Astrocyte (in vitro differentiated cells and primary cell): Measurements from ENCODE around the gene CACNA2D4. TPM values are rescaled to one million over a fixed set of nuclear protein-coding genes. Genes with fewer than 3 reads are reported as not detected.

Experiments used
- DNase-seq: peaks from one replicate; pipeline ENCODE4 v3.0.0-alpha.2; 2010; ENCODE audit warnings: low read depth
- FAIRE-seq: peaks from 2 replicates; lab custom pipeline; 2011; peaks lifted over from hg19 to GRCh38; lab: Jason Lieb, UNC
- H2AFZ ChIP-seq: 2 replicates; pipeline ENCODE4 v1.6.0; 2012; ENCODE audit warnings: low read depth, low read length, inconsistent platforms
- H3K27ac ChIP-seq: 2 replicates; pipeline ENCODE4 v1.5.1; 2011; ENCODE audit warnings: low read depth, low read length, inconsistent platforms
- H3K27me3 ChIP-seq: 2 replicates; pipeline ENCODE4 v1.6.0; 2011; ENCODE audit warnings: low read length, inconsistent platforms; ENCODE audit not compliant: insufficient read depth
- H3K36me3 ChIP-seq: 2 replicates; pipeline ENCODE4 v1.5.1; 2011; ENCODE audit warnings: low read length, inconsistent platforms; ENCODE audit not compliant: insufficient read depth
- H3K4me1 ChIP-seq: 2 replicates; pipeline ENCODE4 v1.5.1; 2011; ENCODE audit warnings: low read length, inconsistent platforms; ENCODE audit not compliant: insufficient read depth
- H3K4me2 ChIP-seq: 2 replicates; pipeline ENCODE4 v1.6.0; 2012; ENCODE audit warnings: low read length, inconsistent platforms
- H3K4me3 ChIP-seq: 2 replicates; pipeline ENCODE4 v1.5.1; 2011; ENCODE audit warnings: low read depth, mild to moderate bottlenecking, low read length, inconsistent platforms; ENCODE audit not compliant: insufficient read depth
- H3K79me2 ChIP-seq: 2 replicates; pipeline ENCODE4 v1.6.0; 2012; ENCODE audit warnings: mild to moderate bottlenecking, low read length, inconsistent platforms; ENCODE audit not compliant: insufficient read depth
- H3K9ac ChIP-seq: 2 replicates; pipeline ENCODE4 v1.6.0; 2012; ENCODE audit warnings: mild to moderate bottlenecking, low read length, inconsistent platforms
- H3K9me3 ChIP-seq: 2 replicates; pipeline ENCODE4 v1.5.1; 2012; ENCODE audit warnings: low read depth, mild to moderate bottlenecking, low read length, inconsistent platforms; ENCODE audit not compliant: insufficient read depth
- H4K20me1 ChIP-seq: 2 replicates; pipeline ENCODE4 v1.6.0; 2012; ENCODE audit warnings: low read length, inconsistent platforms; ENCODE audit not compliant: insufficient read depth
- H3K27ac Mint-ChIP-seq: one replicate; pipeline ENCODE4 v1.8.0; 2021; ENCODE audit warnings: mild to moderate bottlenecking, mixed read lengths; ENCODE audit not compliant: unreplicated experiment
- H3K27me3 Mint-ChIP-seq: one replicate; pipeline ENCODE4 v1.8.0; 2021; ENCODE audit warnings: low read depth, mixed read lengths; ENCODE audit not compliant: unreplicated experiment
- H3K36me3 Mint-ChIP-seq: one replicate; pipeline ENCODE4 v1.8.0; 2021; ENCODE audit warnings: low read depth, mixed read lengths; ENCODE audit not compliant: unreplicated experiment
- H3K4me1 Mint-ChIP-seq: one replicate; pipeline ENCODE4 v1.8.0; 2021; ENCODE audit warnings: low read depth, mixed read lengths; ENCODE audit not compliant: unreplicated experiment
- H3K4me3 Mint-ChIP-seq: one replicate; pipeline ENCODE4 v1.8.0; 2021; ENCODE audit warnings: mild to moderate bottlenecking, moderate library complexity, mixed read lengths; ENCODE audit not compliant: unreplicated experiment
- H3K9me3 Mint-ChIP-seq: one replicate; pipeline ENCODE4 v1.8.0; 2021; ENCODE audit warnings: mild to moderate bottlenecking, mixed read lengths; ENCODE audit not compliant: unreplicated experiment
- CTCF ChIP-seq: IDR thresholded peaks from 2 replicates; pipeline ENCODE4 v1.5.1; 2011; ENCODE audit warnings: low read depth, mild to moderate bottlenecking, inconsistent platforms, low read length, moderate library complexity; ENCODE audit not compliant: insufficient read depth
- EZH2 ChIP-seq: IDR thresholded peaks from 2 replicates; pipeline ENCODE4 v1.6.1; 2012; ENCODE audit warnings: mild to moderate bottlenecking, low read length, inconsistent platforms; ENCODE audit not compliant: insufficient read depth
- total RNA-seq: library from RNA; stranded (reverse); gene quantifications from 2 replicates; pipeline ENCODE4 v1.2.1, GENCODE V29; 2021

The CACNA2D4 gene
- total RNA-seq, 1 donor from 2014 or later, result 0.09 TPM

- no peak for FAIRE-seq
- H3K4me1 Mint-ChIP-seq, result peaks cover 13% of the 10 kb centered on the region
- H3K9me3 ChIP-seq, result no peaks in the 10 kb centered on the region
- no peaks in the 10 kb centered on the region for H3K36me3 Mint-ChIP-seq
- no peaks in the 10 kb centered on the region for H3K36me3 ChIP-seq
- no peaks in the 10 kb centered on the region for H3K79me2 ChIP-seq
- TF ChIP-seq EZH2 (no peak), CTCF (no peak)
- H3K9me3 Mint-ChIP-seq, result no peaks in the 10 kb centered on the region
- H3K27ac ChIP-seq, result no peak overlapping the region
- H4K20me1 ChIP-seq, result no peaks in the 10 kb centered on the region
- no peak overlapping the region for H3K9ac ChIP-seq
- no peak overlapping the region for H3K4me3 ChIP-seq
- H3K27me3 ChIP-seq, result peaks cover 29% of the 10 kb centered on the region
- peak; percentile 7 for DNase-seq
- H3K27ac Mint-ChIP-seq, result peak overlapping the region; percentile 53
- peak overlapping the region; percentile 11 for H3K4me2 ChIP-seq
- peaks cover 11% of the 10 kb centered on the region for H3K4me1 ChIP-seq
- H3K4me3 Mint-ChIP-seq, result no peak overlapping the region
- H2AFZ ChIP-seq, result no peak overlapping the region
- H3K27me3 Mint-ChIP-seq, result peaks cover 47% of the 10 kb centered on the region
These were observed 80.1 kb downstream of the CACNA2D4 start for GRCh38 chr12:1838205-1838993.

GRCh38 chr12:1837541-1838204 lies 80.8 kb downstream of the CACNA2D4 start:
- peaks cover 11% of the 10 kb centered on the region for H3K4me1 ChIP-seq

More at GRCh38 chr12:1837541-1838204, 80.8 kb downstream of the CACNA2D4 start:
- Histone ChIP-seq H3K27me3 (peaks cover 33% of the 10 kb centered on the region), H4K20me1 (no peaks in the 10 kb centered on the region), H3K9me3 (no peaks in the 10 kb centered on the region), H3K27ac (no peak overlapping the region), H3K4me3 (no peak overlapping the region), H3K36me3 (no peaks in the 10 kb centered on the region), H3K9ac (no peak overlapping the region), H2AFZ (no peak overlapping the region), H3K4me2 (peak overlapping the region; percentile 11), H3K79me2 (no peaks in the 10 kb centered on the region)
- DNase-seq (peak; percentile 22), FAIRE-seq (no peak)
- peaks cover 49% of the 10 kb centered on the region for H3K27me3 Mint-ChIP-seq
- H3K4me1 Mint-ChIP-seq, result peaks cover 13% of the 10 kb centered on the region
- no peaks in the 10 kb centered on the region for H3K9me3 Mint-ChIP-seq
- no peak overlapping the region for H3K27ac Mint-ChIP-seq
- TF ChIP-seq CTCF (no peak), EZH2 (no peak)
- H3K4me3 Mint-ChIP-seq, result no peak overlapping the region
- H3K36me3 Mint-ChIP-seq, result no peaks in the 10 kb centered on the region
